ENCODE measurements around the gene ZNF438. TPM values are rescaled to one million over a fixed set of nuclear protein-coding genes. Genes with fewer than 3 reads are reported as not detected.

Gene ZNF438
- total and polyA plus RNA-seq, 10 of the 15 experiments (the other 5 are each of a cell fraction or from before 2014, with no cell fraction given): 0.93 to 5.2 (median 1.9) TPM

DNA sequence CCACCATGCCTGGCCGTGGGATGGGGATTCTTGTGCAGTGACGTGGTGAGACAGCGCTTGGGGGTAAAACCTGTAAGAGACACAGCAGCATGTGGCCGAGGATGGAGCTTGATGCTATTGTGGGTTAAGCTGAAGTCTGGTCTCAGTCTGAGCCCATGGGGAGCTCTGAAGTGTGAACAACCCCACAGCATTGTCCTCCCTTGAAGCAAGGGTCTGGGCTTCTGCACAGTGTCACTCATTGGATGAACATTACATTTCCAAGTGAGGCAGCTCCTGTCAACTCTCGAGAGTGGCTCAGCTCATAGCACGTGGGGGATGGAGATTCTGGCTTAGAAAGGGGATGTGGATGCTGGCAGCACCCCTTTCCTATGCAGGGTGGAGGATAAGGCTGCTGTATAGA lies 32.2 kb upstream of the ZNF438 start:
- CTCF ChIA-PET: no interaction called here
- ATAC-seq: no peak
- in situ Hi-C loops (cut with MboI) (no loop called here), intact Hi-C loops (cut with micrococcal nuclease; ENCODE audit: unreplicated experiment) (no loop called here)
- 29% methylated on average over 6 of the region's 6 CpGs for WGBS (ENCODE audit: insufficient coverage, insufficient replicate concordance, low lambda C conversion rate, missing lambda C conversion rate)
- Histone ChIP-seq H3K4me1 (ENCODE audit: control insufficient read depth, insufficient read depth, low read length) (no peaks in the 10 kb centered on the region), H3K27ac (ENCODE audit: control insufficient read depth, insufficient read depth) (no peak overlapping the region), H4K20me1 (ENCODE audit: control insufficient read depth, insufficient read depth) (no peaks in the 10 kb centered on the region), H3K79me2 (ENCODE audit: control insufficient read depth, insufficient read depth, low read length) (no peaks in the 10 kb centered on the region), H3K9me3 (replicated peaks; ENCODE audit: control insufficient read depth, insufficient read depth, low read length) (no peaks in the 10 kb centered on the region), H2AFZ (ENCODE audit: control insufficient read depth, low read depth, low read length) (no peak overlapping the region), H3K4me2 (ENCODE audit: control insufficient read depth, insufficient read depth) (no peak overlapping the region), H3K36me3 (ENCODE audit: control insufficient read depth in 2 of 2, insufficient read depth in 2 of 2, low read length in 1 of 2) (no peaks in the 10 kb centered on the region), H3K4me3 (no peak overlapping the region), H3K27me3 (replicated peaks in 1 of 2; ENCODE audit: control insufficient read depth in 2 of 2, insufficient read depth in 2 of 2, low read length in 1 of 2) (no peaks in the 10 kb centered on the region), H3K9ac (ENCODE audit: control insufficient read depth, insufficient read depth, low read length) (no peak overlapping the region)
- RAD21 ChIA-PET (ENCODE audit: unreplicated experiment): no interaction called here
- POLR2A ChIA-PET: interaction anchor here (0.7 kb wide), 1 partner anchor 75 kb away, joined by 3 read pairs; no protein-coding TSS in a partner anchor
- SMC1A ChIA-PET (ENCODE audit: uncharacterized antibody, unreplicated experiment): interaction anchor here (1.0 to 1.7 kb wide), 2 partner anchors 9 to 20 kb away, joined by 3 to 5 read pairs; no protein-coding TSS in a partner anchor
- TF ChIP-seq CREB1 (IDR thresholded peaks at IDR 0.05; ENCODE audit: low read depth) (no peak), ETV6 (conservative IDR thresholded peaks at IDR 0.05 in 1 of 2, IDR thresholded peaks at IDR 0.05 in 1 of 2; ENCODE audit: borderline replicate concordance in 1 of 2, low read depth in 1 of 2) (no peak), ZNF207 (IDR thresholded peaks at IDR 0.05; ENCODE audit: borderline replicate concordance) (no peak), ESRRA (IDR thresholded peaks at IDR 0.05; ENCODE audit: low read length) (no peak), DPF2 (IDR thresholded peaks at IDR 0.05) (no peak), PAX5 (IDR thresholded peaks at IDR 0.05; ENCODE audit: borderline replicate concordance, low read depth, low read length) (no peak), RB1 (IDR thresholded peaks at IDR 0.05; ENCODE audit: borderline replicate concordance) (no peak), IKZF1 (conservative IDR thresholded peaks at IDR 0.05) (no peak), ZSCAN29 (IDR thresholded peaks at IDR 0.05) (no peak)
- BruUV-seq (replicated peaks): no TSS peak
- no peak for FAIRE-seq
- no peak for DNase-seq (ENCODE audit: low read depth, low spot score)

DNA sequence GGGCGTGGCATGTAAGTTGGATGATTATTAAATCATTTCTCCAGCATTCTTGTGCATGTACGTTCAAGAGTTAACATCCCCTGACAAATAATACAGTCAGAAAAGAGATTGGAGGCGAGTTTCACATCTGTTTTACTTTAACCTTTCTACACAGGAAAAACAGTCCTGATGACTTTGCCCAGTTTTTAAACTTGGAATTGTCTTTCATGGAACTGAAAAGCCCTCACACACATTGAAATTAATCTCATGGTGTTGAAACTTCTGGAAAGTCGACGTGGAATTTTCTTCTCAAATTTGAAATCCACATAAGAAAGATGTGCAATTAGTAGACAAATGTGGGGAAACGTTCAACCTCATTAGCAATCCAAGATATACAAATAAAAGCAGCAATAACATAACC lies 31.2 kb upstream of the ZNF438 start:
- H2AFZ ChIP-seq (ENCODE audit: control insufficient read depth, low read depth, low read length): no peak overlapping the region
- CTCF ChIA-PET: no interaction called here
- 36% methylated on average over 6 of the region's 6 CpGs for WGBS (ENCODE audit: insufficient coverage, insufficient replicate concordance, low lambda C conversion rate, missing lambda C conversion rate)

More for the DNA sequence above, 31.2 kb upstream of the ZNF438 start:
- intact Hi-C loops (cut with micrococcal nuclease; ENCODE audit: unreplicated experiment) (no loop called here), in situ Hi-C loops (cut with MboI) (no loop called here)
- no peak overlapping the region for H3K4me3 ChIP-seq
- H4K20me1 ChIP-seq (ENCODE audit: control insufficient read depth, insufficient read depth): no peaks in the 10 kb centered on the region
- ChIA-PET SMC1A (ENCODE audit: uncharacterized antibody, unreplicated experiment) (interaction anchor here (1.7 kb wide), 1 partner anchor 10 kb away, joined by 5 read pairs; no protein-coding TSS in a partner anchor), RAD21 (ENCODE audit: unreplicated experiment) (no interaction called here), POLR2A (no interaction called here)
- H3K4me1 ChIP-seq (ENCODE audit: control insufficient read depth, insufficient read depth, low read length): no peaks in the 10 kb centered on the region
- no peak overlapping the region for H3K9ac ChIP-seq (ENCODE audit: control insufficient read depth, insufficient read depth, low read length)
- DNase-seq (ENCODE audit: low read depth, low spot score): no peak
- H3K9me3 ChIP-seq (replicated peaks; ENCODE audit: control insufficient read depth, insufficient read depth, low read length): no peaks in the 10 kb centered on the region
- no peaks in the 10 kb centered on the region for H3K36me3 ChIP-seq (ENCODE audit: control insufficient read depth in 2 of 2, insufficient read depth in 2 of 2, low read length in 1 of 2)
- no peak overlapping the region for H3K27ac ChIP-seq (ENCODE audit: control insufficient read depth, insufficient read depth)
- no peaks in the 10 kb centered on the region for H3K27me3 ChIP-seq (replicated peaks in 1 of 2; ENCODE audit: control insufficient read depth in 2 of 2, insufficient read depth in 2 of 2, low read length in 1 of 2)
- H3K79me2 ChIP-seq (ENCODE audit: control insufficient read depth, insufficient read depth, low read length): no peaks in the 10 kb centered on the region
- no peak overlapping the region for H3K4me2 ChIP-seq (ENCODE audit: control insufficient read depth, insufficient read depth)
- no peak for TF ChIP-seq TCF12 (IDR thresholded peaks at IDR 0.05; ENCODE audit: low read depth, low read length)
- TF ChIP-seq BACH1 (IDR thresholded peaks at IDR 0.05; ENCODE audit: borderline replicate concordance): no peak
- TF ChIP-seq CHD1 (IDR thresholded peaks at IDR 0.05; ENCODE audit: low read depth, low read length): no peak
- TF ChIP-seq, protein P1, sequence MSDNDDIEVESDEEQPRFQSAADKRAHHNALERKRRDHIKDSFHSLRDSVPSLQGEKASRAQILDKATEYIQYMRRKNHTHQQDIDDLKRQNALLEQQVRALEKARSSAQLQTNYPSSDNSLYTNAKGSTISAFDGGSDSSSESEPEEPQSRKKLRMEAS (IDR thresholded peaks at IDR 0.05; ENCODE audit: low read depth, low read length): no peak
- no TSS peak for BruUV-seq (replicated peaks)
- no peak for ATAC-seq
- no peak for FAIRE-seq
